ENCODE results near the gene HOXC11.

Gene HOXC11

DNA sequence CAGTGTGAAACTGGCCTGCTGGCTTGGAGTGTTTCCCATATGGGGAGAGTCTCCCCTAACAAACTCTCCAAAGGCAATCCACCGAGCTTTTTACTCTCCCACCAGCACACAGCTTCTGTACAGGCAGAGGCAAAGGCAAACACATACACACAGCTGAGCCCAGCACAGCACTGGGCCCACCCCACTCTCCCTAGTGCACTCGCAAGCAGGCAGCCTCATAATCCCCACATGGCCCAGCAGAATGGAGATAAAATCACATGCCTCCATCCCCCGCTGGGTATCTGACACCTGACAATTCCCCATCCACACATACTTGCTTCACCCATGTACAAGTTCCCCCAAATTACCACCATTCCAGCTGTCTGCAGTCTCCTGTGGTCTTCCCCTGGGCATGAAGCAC, 14.8 kb upstream of the HOXC11 start:
- DNase-seq (ENCODE audit: low read depth): no peak

DNA sequence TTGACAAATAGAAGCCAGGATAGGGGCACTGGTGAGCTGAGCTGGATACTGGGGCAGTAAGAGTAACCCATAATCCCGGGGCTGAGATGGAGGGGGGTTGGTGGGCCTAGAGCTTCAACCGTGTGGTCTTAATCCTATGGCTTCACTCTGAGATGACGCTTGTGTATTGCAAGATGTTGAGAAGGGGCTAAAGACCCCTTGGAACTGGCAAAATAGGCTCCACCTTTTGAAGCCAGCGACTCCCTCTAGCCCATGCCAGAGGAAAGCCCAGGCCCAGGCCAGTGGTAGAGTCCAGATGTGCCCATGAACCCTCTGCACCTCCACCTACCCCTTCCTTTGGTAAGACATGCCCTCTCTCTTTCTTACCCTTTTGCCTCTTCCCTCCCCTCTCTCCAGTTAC, 13.6 kb upstream of the HOXC11 start:
- DNase-seq (ENCODE audit: low read depth): no peak

DNA sequence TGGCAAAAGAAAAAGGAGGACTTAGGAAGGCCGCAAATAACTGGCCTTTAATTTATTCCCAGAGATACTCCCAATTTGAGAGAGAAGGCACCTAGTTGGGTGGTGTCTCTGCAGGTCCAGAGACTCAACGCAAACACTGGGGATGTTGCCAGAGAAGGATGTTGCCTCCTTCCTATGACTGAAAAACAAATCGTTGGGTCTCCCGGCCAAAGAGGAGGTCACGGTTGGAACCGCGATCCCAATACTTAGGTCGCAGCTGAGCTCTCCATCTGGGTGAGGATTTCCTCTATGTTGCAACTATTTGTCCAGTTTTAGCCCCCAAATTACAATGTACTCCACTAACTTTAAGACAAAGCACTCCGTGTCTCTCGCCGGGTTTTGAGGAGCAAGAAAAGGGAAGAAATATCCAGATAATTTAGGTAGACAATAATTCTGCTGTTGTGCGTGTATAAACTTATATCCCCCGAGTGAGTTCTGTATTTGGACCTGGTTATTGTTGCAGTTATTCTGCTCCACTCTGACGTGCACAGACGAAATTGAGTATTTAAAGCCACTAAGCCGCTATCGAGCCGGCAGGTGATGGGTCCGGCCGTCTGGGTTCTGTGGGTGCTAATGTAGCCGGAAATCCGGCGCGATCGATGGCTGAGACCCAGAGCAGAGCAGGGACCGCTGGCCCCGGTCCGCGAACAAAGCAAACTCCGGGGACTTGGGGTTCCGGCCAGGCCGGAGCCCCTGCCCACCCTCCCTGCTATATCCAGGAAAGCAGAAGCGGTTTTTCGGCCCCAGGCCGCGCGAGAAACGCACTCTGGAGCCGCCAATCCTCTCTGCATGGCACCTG, 12.5 kb upstream of the HOXC11 start:
- DNase-seq (ENCODE audit: low read depth): no peak

DNA sequence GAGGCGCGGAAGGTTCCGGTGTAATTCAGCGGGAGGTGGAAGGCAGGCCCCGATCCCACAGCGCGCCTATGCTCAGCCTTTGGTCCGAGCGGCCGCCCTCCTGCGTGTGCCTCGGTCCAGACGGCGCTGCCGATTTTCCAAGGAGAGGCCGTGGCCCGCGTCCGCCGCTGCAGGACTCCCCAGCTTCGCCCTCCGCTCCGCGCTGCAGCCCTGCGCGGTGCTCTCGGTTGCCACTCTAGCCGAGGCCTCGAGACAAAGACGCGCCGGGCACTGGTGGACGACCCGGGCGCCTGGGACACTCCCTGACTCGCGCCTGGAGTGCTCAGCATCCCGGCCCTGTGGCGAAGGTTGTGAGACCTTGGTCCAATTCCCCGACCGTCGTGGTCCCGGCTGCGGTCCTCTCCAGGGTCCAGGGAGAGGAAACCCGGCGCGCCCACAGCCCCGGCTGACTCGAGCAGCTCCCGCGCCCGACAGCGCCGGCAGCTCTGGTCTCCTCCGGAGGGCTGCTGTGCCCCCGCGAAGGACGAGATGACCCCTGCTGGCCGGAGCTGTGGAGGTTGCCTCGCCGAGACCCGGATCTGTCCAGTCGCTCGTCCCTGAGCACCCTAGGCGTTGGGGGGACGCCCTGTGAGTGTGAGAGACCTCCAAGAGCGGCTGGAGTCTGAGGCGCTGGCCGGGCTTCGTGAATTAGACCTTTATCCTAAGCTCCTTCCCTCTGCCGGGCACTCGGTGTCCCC, 11.7 kb upstream of the HOXC11 start:
- DNase-seq (ENCODE audit: low read depth): no peak

DNA sequence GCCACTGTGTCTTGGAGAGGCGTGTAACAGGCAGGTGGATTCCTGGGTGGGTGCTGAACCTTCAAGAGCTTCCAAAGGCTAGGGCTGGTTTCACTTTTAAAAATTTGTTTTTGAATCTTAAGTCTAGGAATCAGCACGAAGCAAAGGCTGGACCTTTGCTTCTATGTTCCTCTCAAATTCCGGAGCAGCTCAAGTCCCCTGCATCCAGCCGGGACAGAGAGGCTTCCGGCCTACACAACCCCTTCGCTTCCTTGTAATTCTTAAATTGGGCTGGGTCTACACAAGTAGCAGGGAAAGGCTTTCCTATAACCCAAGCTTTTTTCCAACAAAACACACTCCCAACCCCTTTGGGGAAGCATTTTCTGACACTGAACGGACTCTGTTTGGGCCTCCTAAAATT, 9.9 kb upstream of the HOXC11 start:
- no peak for DNase-seq (ENCODE audit: low read depth)

DNA sequence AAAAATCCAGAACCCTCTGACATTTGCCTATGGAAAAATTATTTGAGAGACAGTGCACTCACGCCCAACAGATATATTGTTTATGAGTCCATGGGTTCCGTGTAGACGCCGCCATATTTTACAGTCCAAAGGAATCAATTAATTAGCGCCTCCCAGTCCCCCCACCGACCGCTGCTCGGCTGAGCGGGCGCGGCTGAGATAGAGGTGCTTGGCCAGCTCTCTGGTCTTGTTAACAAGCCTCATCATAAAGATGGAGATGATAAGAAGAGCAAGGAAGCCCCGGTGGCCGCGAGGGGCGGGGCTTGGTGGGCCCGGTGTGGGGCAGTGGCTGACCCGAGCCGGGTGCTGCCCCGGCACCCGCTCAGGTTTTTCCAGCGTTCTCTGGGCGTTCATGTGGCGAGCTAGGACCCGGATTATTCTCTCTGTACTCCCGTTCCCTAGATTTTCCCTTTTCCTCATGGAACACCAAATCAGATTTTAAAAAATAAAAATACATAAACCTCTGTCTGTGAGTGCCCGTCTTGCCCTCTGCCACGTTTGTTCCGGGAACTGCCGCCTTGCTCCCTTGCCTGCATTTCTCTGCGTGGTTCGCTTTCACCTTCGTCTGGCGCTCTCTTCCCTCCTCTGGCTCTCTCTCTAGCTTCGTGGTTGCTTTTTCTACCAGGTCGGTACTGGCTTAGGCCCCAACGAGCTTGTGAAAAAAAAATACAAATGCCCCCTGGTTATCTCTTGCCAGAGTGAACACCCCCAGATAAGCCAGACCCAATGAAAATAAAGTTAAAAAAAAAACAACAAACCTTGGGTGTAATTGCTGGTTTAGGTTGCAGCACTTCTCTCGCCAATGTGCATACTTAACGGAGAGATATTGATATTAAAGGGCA, 9.3 kb upstream of the HOXC11 start:
- DNase-seq (ENCODE audit: low read depth): no peak

DNA sequence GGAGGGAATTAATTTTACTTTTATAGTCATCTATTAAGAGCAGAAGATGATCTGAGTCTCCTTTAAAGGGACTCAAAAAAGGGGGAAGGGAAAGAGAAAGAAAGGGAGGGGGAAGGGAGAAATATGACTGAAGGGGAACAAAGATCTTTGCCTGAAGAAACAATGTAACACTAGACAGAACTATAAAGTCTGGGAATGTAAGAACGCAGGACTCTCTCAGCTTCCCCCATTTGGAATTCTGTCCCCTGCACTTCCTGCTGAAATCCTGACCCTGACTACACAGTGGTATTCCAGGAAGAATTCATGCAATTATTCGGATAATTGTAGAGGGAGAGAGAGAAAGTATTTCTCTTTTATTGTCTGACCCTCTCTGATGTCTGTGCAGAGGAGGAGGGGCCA, 8.6 kb upstream of the HOXC11 start:
- DNase-seq (ENCODE audit: low read depth): no peak

DNA sequence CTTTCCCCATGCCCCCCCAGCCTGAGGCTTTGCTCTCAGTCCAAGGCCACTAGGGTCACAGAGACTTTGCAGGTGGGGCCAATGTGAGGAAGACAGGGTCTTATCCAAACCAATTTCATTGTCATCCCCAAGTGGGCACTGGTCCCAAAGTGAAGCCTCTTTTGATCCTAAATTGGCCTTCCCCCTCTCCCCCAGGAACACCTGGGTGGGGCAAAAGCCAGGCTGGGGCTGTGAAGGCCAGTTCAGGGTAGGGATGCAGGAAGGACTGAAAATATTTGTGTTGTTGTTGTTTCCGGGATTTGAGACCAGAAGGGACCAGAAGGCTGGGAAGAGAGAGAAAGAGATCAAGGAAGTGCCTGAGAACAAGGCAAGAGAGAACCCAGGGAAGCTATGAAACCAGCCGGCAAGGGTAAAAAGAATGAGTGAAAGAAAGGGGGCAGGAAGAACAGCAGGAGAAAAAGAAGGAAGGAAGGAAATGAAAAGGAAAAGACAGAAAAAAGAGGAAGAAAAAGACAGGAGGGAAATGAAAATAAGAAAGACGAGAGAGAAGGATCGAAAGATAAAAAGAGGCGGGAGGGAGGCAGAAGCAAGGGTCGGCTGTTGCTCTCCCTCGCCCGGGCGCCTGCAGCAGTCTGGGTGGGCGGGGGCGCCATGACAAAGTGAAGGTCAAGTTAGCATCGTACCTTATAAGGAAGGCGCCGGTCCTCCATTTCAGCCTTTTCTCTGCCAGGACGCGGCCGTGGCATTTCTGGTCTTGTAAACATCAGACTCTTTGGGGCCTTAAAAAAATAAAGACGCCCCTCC, 7.4 kb upstream of the HOXC11 start:
- no peak for DNase-seq (ENCODE audit: low read depth)

DNA sequence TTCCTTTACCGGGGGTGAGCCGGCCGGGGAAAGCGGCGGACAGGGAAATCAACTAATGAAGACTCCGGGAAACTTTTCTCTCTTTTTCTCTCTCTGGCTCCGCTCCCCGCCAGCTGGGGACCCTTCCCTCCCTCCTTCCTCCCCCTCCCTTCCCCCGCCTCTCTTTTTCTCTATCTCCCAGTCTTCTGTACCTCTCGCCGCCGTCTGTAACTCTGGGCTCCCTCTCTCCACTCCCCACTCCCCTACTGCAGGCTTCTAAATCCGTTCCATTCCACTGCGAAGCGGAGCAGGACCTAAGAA, 6.9 kb upstream of the HOXC11 start:
- DNase-seq (ENCODE audit: low read depth): no peak

DNA sequence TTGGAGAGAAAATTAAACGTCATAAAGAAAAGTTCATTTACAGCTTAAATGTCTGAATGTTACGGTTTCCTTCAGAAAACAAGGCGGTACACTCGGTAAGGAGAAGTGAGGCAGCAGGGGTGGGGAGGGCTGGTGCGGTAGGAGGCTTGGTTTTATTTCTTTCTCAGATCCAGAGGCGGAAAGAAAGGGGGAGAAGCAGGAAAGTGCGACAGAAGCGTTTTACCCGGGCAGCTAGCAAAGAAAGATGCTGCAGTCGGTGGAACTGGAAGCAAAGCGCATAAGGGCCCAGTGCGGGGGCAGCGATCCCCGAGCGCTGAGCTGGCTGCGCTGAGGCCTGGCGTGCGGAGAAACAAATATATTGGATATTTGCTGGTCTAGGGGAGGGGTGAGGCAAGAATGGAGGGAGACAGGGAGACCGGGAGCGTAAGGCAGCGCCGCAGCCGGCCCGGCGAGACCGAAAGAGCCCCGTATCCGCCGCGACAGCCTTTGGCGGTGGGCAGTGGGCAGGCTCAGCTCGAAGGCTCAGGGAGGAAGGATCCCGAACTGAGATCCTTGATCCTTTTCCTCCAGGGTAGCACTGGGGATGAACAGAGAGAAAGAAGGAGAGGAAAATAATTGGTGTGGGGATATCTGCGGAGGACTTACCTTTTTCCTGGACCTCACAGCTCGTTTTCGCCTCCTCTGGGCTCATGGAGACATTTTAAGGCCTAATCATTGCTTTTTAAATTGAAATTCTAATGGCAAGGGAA, 6.4 kb upstream of the HOXC11 start:
- DNase-seq (ENCODE audit: low read depth): no peak

DNA sequence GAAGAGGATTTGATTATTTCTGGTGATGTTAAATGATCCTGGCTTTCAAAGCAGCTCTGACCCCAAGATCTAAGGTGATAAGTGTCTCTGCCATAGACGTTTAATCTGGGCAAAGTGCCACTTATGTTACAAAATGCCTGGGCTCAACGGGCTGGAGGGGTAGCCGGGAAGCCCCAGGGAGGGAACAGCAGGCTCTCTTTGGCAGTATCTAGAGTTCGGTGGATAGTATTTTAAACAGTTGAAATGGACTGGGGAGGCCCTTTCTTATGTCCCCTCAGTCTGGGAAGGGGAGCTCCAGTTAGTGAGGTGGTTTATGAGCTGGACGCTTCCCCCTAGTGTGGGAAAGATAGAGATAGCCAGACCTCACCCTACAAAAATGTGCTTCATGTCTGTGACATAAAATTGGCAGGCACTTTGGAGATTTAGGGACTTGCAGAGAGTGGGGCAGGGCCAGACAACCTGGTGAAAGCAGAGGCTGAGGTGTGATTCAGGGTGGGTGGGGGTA, 5.5 kb upstream of the HOXC11 start:
- no peak for DNase-seq (ENCODE audit: low read depth)

DNA sequence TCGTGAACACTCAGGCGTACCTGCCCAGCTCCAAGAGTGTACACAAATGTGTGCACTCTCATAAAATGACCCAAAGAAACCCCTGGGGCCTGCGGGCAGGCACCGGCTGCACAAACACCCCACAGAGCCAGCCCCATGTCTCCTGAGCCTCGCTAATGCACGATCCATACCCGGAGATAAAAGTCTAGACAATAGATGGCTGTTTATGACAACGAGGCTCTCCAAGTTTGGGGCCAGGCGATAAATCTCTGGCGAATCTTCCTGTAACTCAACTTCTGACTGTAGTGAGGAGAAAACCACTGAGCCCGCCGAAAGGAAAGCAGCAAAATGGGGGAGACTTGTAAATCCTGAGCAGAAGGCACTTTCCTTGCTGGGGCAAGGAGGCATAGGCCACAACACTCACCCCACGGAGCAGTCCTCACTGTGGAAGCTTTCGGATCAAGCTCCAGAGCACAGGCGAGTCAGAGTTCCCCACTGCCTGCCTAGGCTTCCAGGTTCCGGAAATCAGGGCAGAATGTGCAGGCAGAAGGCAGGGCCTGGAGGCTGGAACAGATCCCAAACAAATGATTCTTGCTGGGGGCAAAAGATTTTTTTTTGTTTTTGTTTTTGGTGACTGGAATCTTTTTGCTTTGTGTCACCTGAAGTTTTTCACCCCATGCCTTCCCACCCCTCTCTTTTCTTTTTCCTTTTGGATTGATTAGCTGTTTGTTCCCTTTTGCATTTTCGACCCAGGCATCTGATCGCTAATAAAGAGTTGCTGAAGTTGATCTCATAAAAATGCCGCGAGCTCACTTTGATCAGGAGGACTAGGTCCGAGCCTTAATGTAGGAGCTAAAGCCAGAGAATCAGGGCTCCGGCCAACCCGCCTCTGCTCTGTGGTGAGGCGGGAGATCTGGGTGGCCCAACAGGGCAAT, 4.5 kb upstream of the HOXC11 start:
- DNase-seq (ENCODE audit: low read depth): no peak

DNA sequence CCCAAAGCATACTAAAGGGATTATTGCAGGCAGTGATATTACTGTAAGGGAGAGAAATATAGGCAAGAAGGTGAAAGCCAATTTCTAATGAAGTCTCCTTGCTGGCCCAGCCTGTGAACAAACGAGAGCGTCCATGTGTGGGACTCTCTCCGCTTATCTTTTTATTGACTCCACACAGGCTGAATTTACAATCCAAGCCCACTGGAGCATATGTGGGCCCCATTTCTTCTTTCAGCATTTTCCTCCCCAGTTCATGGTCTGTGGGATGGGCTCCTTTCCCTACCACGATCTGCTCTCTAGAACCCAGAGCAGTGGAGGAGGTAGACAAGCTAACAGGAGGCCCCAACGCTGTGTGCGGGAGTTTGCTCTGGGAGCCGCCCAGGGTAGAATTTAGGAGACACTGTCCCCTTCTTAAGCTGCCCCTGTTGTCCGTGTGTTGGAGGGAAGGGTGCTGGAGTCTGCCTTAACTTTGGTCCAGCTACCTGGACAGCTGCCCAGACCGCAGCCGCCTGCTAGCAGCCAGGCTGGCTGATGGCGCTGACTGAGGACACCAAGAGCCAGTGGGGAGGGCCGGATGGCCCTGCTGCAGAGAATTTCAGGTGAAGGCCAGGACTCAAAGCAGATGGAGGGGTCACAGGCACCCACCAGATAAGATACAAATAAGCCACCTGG, 3.2 kb upstream of the HOXC11 start:
- no peak for DNase-seq (ENCODE audit: low read depth)

DNA sequence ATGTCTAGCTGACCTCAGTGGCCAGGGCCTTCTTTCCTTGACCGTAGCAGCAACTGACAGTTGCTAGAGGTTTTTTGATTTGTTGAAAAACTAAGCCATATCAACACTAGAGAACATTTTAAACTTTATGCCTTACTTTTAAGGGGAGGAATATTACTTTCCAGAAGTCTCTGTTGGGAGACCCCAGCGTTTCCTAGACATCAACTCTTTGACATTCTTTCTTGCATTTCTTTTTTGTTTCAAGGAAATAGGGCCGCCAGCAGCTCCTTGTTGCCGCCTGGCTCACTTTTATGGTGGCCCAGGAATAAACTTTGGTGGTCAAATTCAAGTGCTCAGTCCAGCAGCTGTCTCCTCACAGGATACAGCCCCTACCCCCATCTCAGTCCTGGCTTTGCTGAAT, 2.5 kb upstream of the HOXC11 start:
- no peak for DNase-seq (ENCODE audit: low read depth)

DNA sequence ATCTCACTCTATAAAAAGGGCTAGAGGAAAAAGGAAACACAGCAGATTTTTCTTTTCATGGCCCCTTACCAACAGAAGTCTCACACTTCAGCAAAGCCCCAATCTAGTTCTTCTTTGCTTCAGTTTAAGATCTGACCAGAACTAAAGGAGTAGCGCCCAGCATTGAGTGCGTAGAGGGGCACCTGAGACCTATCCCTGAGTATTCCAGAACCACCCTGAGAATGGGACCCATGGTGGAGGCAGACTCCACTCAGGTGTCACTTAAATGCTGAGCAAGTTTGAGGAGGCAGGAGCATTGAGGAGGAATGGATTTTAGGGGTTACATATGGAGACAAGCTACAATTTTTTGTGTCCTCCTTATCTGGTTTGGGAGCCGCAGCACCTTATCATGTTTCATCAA, 1.8 kb upstream of the HOXC11 start:
- DNase-seq (ENCODE audit: low read depth): no peak

DNA sequence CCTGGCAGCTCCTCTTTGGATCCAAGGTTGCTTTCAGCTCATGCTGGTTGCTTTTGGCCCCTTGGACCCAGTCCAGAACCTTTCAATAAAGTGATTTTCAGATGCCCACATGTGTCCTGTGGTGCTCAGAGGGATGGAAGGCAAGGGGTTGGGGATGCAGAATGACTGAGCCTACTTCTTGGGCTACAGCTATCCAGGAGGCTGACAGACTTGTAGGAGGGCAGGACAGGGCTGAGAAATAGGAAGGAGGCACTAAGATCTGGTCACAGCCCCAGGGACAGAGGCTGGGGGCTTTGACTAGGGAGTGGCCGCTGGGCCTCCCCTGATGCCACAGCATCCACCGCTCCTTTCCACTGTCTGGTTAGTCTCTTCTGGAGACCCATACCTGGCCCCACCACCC, 1.2 kb upstream of the HOXC11 start:
- no peak for DNase-seq (ENCODE audit: low read depth)

DNA sequence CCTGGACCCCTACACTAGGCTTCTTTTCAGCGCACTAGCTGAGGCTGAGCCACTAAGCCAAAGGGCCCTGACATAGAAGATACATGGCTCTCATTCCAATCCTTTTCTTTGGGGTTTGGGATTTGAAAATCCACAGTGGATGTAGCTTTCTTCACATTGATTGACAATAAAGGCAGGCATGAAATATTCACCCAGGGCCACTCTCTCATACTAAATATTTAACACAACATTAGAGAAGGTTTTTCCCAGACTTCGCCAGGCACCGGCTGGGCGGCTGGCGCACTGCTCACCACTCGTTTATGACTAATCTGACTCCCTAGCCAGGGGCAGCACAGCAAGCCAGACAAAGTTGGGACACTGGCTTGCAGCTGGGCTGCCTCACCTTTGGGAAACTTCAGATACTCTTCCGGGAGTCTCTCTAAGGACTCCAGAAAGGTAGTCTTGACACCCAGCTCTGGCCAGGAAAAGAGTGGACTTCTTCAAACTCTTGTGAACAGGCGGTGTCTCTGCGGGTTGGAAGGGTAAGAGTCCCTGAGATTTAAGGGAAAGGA, 699 bp upstream of the HOXC11 start:
- no peak for DNase-seq (ENCODE audit: low read depth)

DNA sequence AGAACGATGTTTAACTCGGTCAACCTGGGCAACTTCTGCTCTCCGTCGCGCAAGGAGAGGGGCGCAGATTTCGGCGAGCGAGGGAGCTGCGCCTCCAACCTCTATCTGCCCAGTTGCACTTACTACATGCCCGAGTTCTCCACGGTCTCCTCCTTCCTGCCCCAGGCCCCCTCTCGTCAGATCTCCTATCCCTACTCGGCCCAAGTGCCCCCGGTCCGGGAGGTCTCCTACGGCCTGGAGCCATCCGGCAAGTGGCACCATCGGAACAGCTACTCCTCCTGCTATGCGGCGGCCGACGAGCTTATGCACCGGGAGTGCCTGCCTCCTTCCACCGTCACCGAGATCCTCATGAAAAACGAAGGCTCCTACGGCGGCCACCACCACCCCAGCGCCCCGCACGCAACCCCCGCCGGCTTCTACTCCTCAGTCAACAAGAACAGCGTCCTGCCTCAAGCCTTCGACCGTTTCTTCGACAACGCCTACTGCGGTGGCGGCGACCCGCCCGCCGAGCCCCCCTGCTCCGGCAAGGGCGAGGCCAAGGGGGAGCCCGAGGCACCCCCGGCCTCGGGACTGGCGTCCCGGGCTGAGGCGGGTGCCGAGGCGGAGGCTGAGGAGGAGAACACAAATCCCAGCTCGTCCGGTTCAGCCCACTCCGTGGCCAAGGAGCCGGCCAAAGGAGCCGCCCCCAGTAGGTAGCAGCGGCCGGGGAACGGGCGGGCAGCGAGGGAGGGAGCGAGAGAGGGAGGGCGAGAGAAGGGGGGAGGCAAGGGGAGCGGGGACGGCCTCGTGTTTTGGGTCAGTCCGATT, 513 bp downstream of the HOXC11 start:
- no peak for DNase-seq (ENCODE audit: low read depth)
